Adrenal gland (tissue), 12 donors: ENCODE results near the gene NOXA1. TPM values are rescaled to one million over a fixed set of nuclear protein-coding genes. Genes with fewer than 3 reads are reported as not detected.

ENCODE experiments used
- DNase-seq, 7 donors: peaks; one replicate each; pipeline ENCODE4 v3.0.0-alpha.2; 2019 to 2020
- H3K27ac ChIP-seq, 5 donors: fragments of 200-600 bp; sonication (generic) in 4 of 5; 1 replicate in 3 of 5; 2 replicates in 2 of 5; pipeline versions ENCODE4 v1.5.1 to v1.8.0; 2016 to 2020; ENCODE audit warnings: mild to moderate bottlenecking in 1 of 5
- H3K27me3 ChIP-seq: fragments of 200-600 bp; 2 replicates; pipeline ENCODE4 v1.8.0; 2021
- H3K36me3 ChIP-seq, 2 donors: fragments of 200-600 bp; replicated peaks in 1 of 2; 1 replicate in 1 of 2; 2 replicates in 1 of 2; pipeline versions ENCODE4 v1.5.1 to v1.8.0; 2018 to 2022
- H3K4me1 ChIP-seq, 2 donors: fragments of 200-600 bp; replicated peaks in 1 of 2; 1 replicate in 1 of 2; 2 replicates in 1 of 2; pipeline versions ENCODE4 v1.5.1 to v1.8.0; 2018 to 2021
- H3K4me3 ChIP-seq, 4 donors: fragments of 200-600 bp; sonication (generic) in 3 of 4; one replicate each; pipeline ENCODE4 v1.5.1; 2016 to 2018
- H3K9me3 ChIP-seq, 3 donors: fragments of 200-600 bp; sonication (generic) in 1 of 3; replicated peaks in 1 of 3; 1 replicate in 2 of 3; 2 replicates in 1 of 3; pipeline versions ENCODE4 v1.5.1 to v1.8.0; 2016 to 2021
- CTCF ChIP-seq, 6 experiments: fragments of 450-650 bp in 4 of 6; fragments of 200-600 bp in 2 of 6; sonication (generic) in 1 of 6; IDR thresholded peaks; 1 replicate in 5 of 6; 2 replicates in 1 of 6; pipeline versions ENCODE4 v1.5.1 to v1.8.0; 2016 to 2021; ENCODE audit warnings: antibody characterized with exemption in 6 of 6, mild to moderate bottlenecking in 2 of 6, moderate library complexity in 1 of 6
- POLR2A ChIP-seq, 2 donors: fragments of 450-650 bp; IDR thresholded peaks; one replicate each; pipeline ENCODE4 v1.6.1; 2017; ENCODE audit warnings: antibody characterized with exemption in 2 of 2, mild to moderate bottlenecking in 2 of 2, moderate library complexity in 1 of 2
- WGBS, 4 donors: extraction: QIAGEN DNeasy Blood & Tissue Kit in 2 of 4; methylation state at CpG; one replicate each; pipeline versions ENCODE4 v1.1.5 to v1.1.7; 2013 to 2017; 5-methylcytosine and 5-hydroxymethylcytosine counted together
- intact Hi-C, 2 donors: fragments of 100-400 bp; cut with DNase I; formaldehyde crosslinking; loops; one replicate each; pipeline versions ENCODE4 v1.14.1 to v1.15.0; 2022 to 2023
- polyA plus RNA-seq, 3 donors: library from polyadenylated mRNA; stranded (reverse); fragments of 200-250 nt in 2 of 3; fragments of 350-450 nt in 1 of 3; fragmentation: Illumina TruSeq in 1 of 3; extraction: RNeasy Lipid Tissue Mini Kit (QIAGEN cat#74804) in 1 of 3; gene quantifications; one replicate each; pipeline ENCODE4 v1.2.3, GENCODE V29; 2013 to 2014
- total RNA-seq, 9 donors: library from RNA; depleted of rRNA in 4 of 9; stranded (reverse); fragments of >200 nt in 4 of 9; fragments of 120-200 nt in 1 of 9; fragmentation: NEBNext Ultra II Directional in 1 of 9; extraction: Animal tissue kit (Norgen Biotek cat#: 25700) in 1 of 9; gene quantifications; one replicate each; pipeline versions ENCODE4 v1.1.0 to v1.2.4, GENCODE V29; 2013 to 2023
- donor health status: healthy with polysubstance abuse.
- donor health status: Bipolar disorder and iron deficiency.
- donor health status: DM: yes; HTN: yes; CAD: no.
- donor health status: DM: no; HTN: no; CAD: no.
- donor health status: DM: no; HTN: no; CAD: no.
- donor health status: DM: yes; HTN: yes; CAD: no.

Gene NOXA1
- total and polyA plus RNA-seq, 12 donors: 2.9 to 50.7 (median 9.4) TPM; not detected in 1

GRCh38 chr9:137403269-137403668 lies 19.9 kb upstream of the NOXA1 start:
- Histone ChIP-seq H3K4me3 (no peak overlapping the region), H3K9me3 (no peaks in the 10 kb centered on the region), H3K27ac (no peak overlapping the region), H3K27me3 (no peaks in the 10 kb centered on the region), H3K4me1 (peaks cover 12 to 15% of the 10 kb centered on the region in 2 donors), H3K36me3 (no peaks in the 10 kb centered on the region)
- no peak for DNase-seq
- TF ChIP-seq POLR2A (IDR thresholded peaks at IDR 0.05): no peak
- no peak for TF ChIP-seq CTCF (IDR thresholded peaks at IDR 0.05)
- intact Hi-C loops: no loop called here
- 93 to 98% (median 96%) methylated on average over 3 to 15 of the region's 15 CpGs for WGBS, 4 donors

- Histone ChIP-seq H3K36me3 (no peaks in the 10 kb centered on the region), H3K27ac (no peak overlapping the region), H3K4me1 (peaks cover 12 to 15% of the 10 kb centered on the region in 2 donors), H3K9me3 (no peaks in the 10 kb centered on the region), H3K27me3 (no peaks in the 10 kb centered on the region), H3K4me3 (no peak overlapping the region)
- intact Hi-C loops: loop anchor here in 1 of 2 donors (5.0 kb wide), 1 partner anchor 108 kb away; no protein-coding TSS in a partner anchor
- WGBS, 4 donors: 91 to 96% (median 95%) methylated on average over 6 to 24 of the region's 24 CpGs
- no peak for TF ChIP-seq POLR2A (IDR thresholded peaks at IDR 0.05)
- no peak for TF ChIP-seq CTCF (IDR thresholded peaks at IDR 0.05)
- no peak for DNase-seq
These were observed 18.1 kb upstream of the NOXA1 start for GRCh38 chr9:137404961-137405567.

- Histone ChIP-seq H3K27me3 (no peaks in the 10 kb centered on the region), H3K27ac (no peak overlapping the region), H3K36me3 (no peaks in the 10 kb centered on the region), H3K4me3 (no peak overlapping the region), H3K9me3 (no peaks in the 10 kb centered on the region), H3K4me1 (peaks cover 12 to 15% of the 10 kb centered on the region in 2 donors)
- intact Hi-C loops: loop anchor here (2.0 to 5.0 kb wide), 2 partner anchors 108 to 109 kb away; no protein-coding TSS in a partner anchor
- 89 to 92% (median 90%) methylated on average over 10 to 11 of the region's 11 CpGs for WGBS, 4 donors
- TF ChIP-seq POLR2A (IDR thresholded peaks at IDR 0.05) (no peak), CTCF (IDR thresholded peaks at IDR 0.05) (no peak)
- no peak for DNase-seq
These were observed 17.5 kb upstream of the NOXA1 start for GRCh38 chr9:137405677-137406081.

- WGBS, 4 donors: 45 to 62% (median 56%) methylated on average over 12 to 20 of the region's 20 CpGs
- intact Hi-C loops: loop anchor here (2.0 to 5.0 kb wide), 2 partner anchors 109 kb away; no protein-coding TSS in a partner anchor
- H3K4me3 ChIP-seq: peak overlapping the region in 1 of 4 donors; percentile 54
- no peak for DNase-seq
- no peaks in the 10 kb centered on the region for H3K36me3 ChIP-seq
- H3K27ac ChIP-seq: no peak overlapping the region
- no peak for TF ChIP-seq POLR2A (IDR thresholded peaks at IDR 0.05)
- no peak for TF ChIP-seq CTCF (IDR thresholded peaks at IDR 0.05)
- no peaks in the 10 kb centered on the region for H3K27me3 ChIP-seq
- H3K9me3 ChIP-seq: no peaks in the 10 kb centered on the region
- peaks cover 16 to 19% of the 10 kb centered on the region in 2 donors for H3K4me1 ChIP-seq
These were observed 17.0 kb upstream of the NOXA1 start for GRCh38 chr9:137406085-137406760.
